SU-DHL-6 (cell line): ENCODE data around the gene ARHGAP26.

ENCODE experiments used
- H2AFZ ChIP-seq: fragments of 200-600 bp; sonication (generic); 2 replicates; pipeline ENCODE4 v1.6.1; 2014; ENCODE audit warnings: low read depth, mild to moderate bottlenecking, moderate library complexity, mixed read lengths, antibody characterized with exemption, low read length; ENCODE audit not compliant: severe bottlenecking
- H3F3A ChIP-seq: fragments of 200-600 bp; shearing (Covaris generic); 2 replicates; pipeline ENCODE4 v1.6.0; 2016; ENCODE audit warnings: antibody characterized with exemption, mild to moderate bottlenecking; ENCODE audit not compliant: insufficient read depth
- H3K27ac ChIP-seq: fragments of 200-600 bp; sonication (generic); 2 replicates; pipeline ENCODE4 v1.5.1; 2016; ENCODE audit warnings: low read depth, mild to moderate bottlenecking, low read length, moderate library complexity, mixed read lengths
- H3K27me3 ChIP-seq: fragments of 200-600 bp; sonication (generic), shearing (Covaris generic); 2 replicates; pipeline ENCODE4 v1.6.0; 2014; ENCODE audit warnings: mild to moderate bottlenecking, low read length
- H3K36me3 ChIP-seq: fragments of 200-600 bp; sonication (generic); 2 replicates; pipeline ENCODE4 v1.6.1; 2014; ENCODE audit warnings: mild to moderate bottlenecking, low read length, mixed read lengths
- H3K4me2 ChIP-seq: fragments of 300-600, 200-600 bp; shearing (Covaris generic), sonication (generic); 2 replicates; pipeline ENCODE4 v1.6.0; 2014; ENCODE audit warnings: low read length, low read depth, mild to moderate bottlenecking; ENCODE audit not compliant: poor library complexity, severe bottlenecking
- H3K4me3 ChIP-seq: fragments of 200-600 bp; sonication (generic); 2 replicates; pipeline ENCODE4 v1.5.1; 2014; ENCODE audit warnings: antibody characterized with exemption, low read length, mild to moderate bottlenecking, mixed read lengths; ENCODE audit not compliant: insufficient read depth, poor library complexity, severe bottlenecking
- H3K79me2 ChIP-seq: fragments of 200-600 bp; sonication (generic); 2 replicates; pipeline ENCODE4 v1.6.1; 2014; ENCODE audit warnings: mild to moderate bottlenecking, low read length, moderate library complexity; ENCODE audit not compliant: insufficient read depth
- H3K9ac ChIP-seq: fragments of 200-600 bp; sonication (generic); 2 replicates; pipeline ENCODE4 v1.7.0; 2014; ENCODE audit warnings: mild to moderate bottlenecking, low read length
- H3K9me2 ChIP-seq: fragments of 200-600 bp; sonication (generic); replicated peaks from 2 replicates; pipeline ENCODE4 v1.6.1; 2014; ENCODE audit warnings: low read length; ENCODE audit not compliant: insufficient read depth
- H3K9me3 ChIP-seq: fragments of 200-600 bp; sonication (generic); 2 replicates; pipeline ENCODE4 v1.6.1; 2014; ENCODE audit warnings: low read length, mixed read lengths; ENCODE audit not compliant: insufficient read depth
- H4K20me1 ChIP-seq: fragments of 200-600 bp; sonication (generic); 2 replicates; pipeline ENCODE4 v1.6.1; 2014; ENCODE audit warnings: low read depth, mild to moderate bottlenecking, antibody characterized with exemption, low read length, moderate library complexity, mixed read lengths
- CTCF ChIP-seq: fragments of 200-600 bp; sonication (generic); IDR thresholded peaks from one replicate; pipeline ENCODE4 v1.5.1; 2017; ENCODE audit warnings: antibody characterized with exemption, mild to moderate bottlenecking, low read length, moderate library complexity; ENCODE audit not compliant: insufficient read depth, poor library complexity, severe bottlenecking
- EZH2phosphoT487 ChIP-seq: fragments of 200-600 bp; sonication (generic), shearing (Covaris generic); conservative IDR thresholded peaks from 2 replicates; pipeline ENCODE4 v1.6.1; 2018; ENCODE audit warnings: mild to moderate bottlenecking, antibody characterized with exemption, low read length, moderate library complexity, mixed read lengths

The ARHGAP26 gene

GRCh38 chr5:142792012-142792864, 22.1 kb downstream of the ARHGAP26 start:
- Histone ChIP-seq H3K9me3 (no peaks in the 10 kb centered on the region), H3K27ac (no peak overlapping the region), H4K20me1 (no peaks in the 10 kb centered on the region), H3K27me3 (no peaks in the 10 kb centered on the region), H3K4me3 (no peak overlapping the region), H3K9ac (no peak overlapping the region), H3F3A (no peaks in the 10 kb centered on the region), H3K9me2 (no peaks in the 10 kb centered on the region), H3K36me3 (no peaks in the 10 kb centered on the region), H3K4me2 (no peak overlapping the region), H3K79me2 (no peaks in the 10 kb centered on the region), H2AFZ (no peak overlapping the region)
- TF ChIP-seq EZH2phosphoT487 (no peak), CTCF (no peak)

- TF ChIP-seq EZH2phosphoT487 = no peak
- TF ChIP-seq CTCF = no peak
- Histone ChIP-seq H3K79me2 (no peaks in the 10 kb centered on the region), H3K9me2 (no peaks in the 10 kb centered on the region), H4K20me1 (no peaks in the 10 kb centered on the region), H3K27me3 (no peaks in the 10 kb centered on the region), H3K36me3 (no peaks in the 10 kb centered on the region), H3K4me3 (no peak overlapping the region), H3F3A (no peaks in the 10 kb centered on the region), H3K4me2 (no peak overlapping the region), H3K27ac (no peak overlapping the region), H3K9me3 (no peaks in the 10 kb centered on the region), H3K9ac (no peak overlapping the region), H2AFZ (no peak overlapping the region)
Measured at GRCh38 chr5:142792865-142793232, 22.7 kb downstream of the ARHGAP26 start.

GRCh38 chr5:142794537-142794936, 24.4 kb downstream of the ARHGAP26 start:
- H3K27me3 ChIP-seq = no peaks in the 10 kb centered on the region
- no peak overlapping the region for H3K27ac ChIP-seq
- H3K79me2 ChIP-seq = no peaks in the 10 kb centered on the region
- H2AFZ ChIP-seq = no peak overlapping the region
- no peaks in the 10 kb centered on the region for H3K9me2 ChIP-seq
- no peaks in the 10 kb centered on the region for H4K20me1 ChIP-seq
- H3K4me2 ChIP-seq = no peak overlapping the region
- no peaks in the 10 kb centered on the region for H3K9me3 ChIP-seq
- TF ChIP-seq CTCF = no peak
- no peak for TF ChIP-seq EZH2phosphoT487
- H3F3A ChIP-seq = no peaks in the 10 kb centered on the region
- H3K4me3 ChIP-seq = no peak overlapping the region
- no peak overlapping the region for H3K9ac ChIP-seq
- no peaks in the 10 kb centered on the region for H3K36me3 ChIP-seq
